HG02943 (cell line): ENCODE results near the gene MAPKAPK2.

Experiments used
- ATAC-seq: cut with Tn5 transposase; IDR thresholded peaks from one replicate; pipeline ENCODE4 v1.9.1; 2021; ENCODE audit warnings: mild to moderate bottlenecking, low read depth, moderate library complexity; ENCODE audit not compliant: unreplicated experiment

Gene MAPKAPK2

GRCh38 chr1:206716870-206717673, 32.4 kb downstream of the MAPKAPK2 start:
- ATAC-seq = peak; percentile 62

GRCh38 chr1:206717674-206717989, 32.9 kb downstream of the MAPKAPK2 start:
- ATAC-seq = no peak

DNA sequence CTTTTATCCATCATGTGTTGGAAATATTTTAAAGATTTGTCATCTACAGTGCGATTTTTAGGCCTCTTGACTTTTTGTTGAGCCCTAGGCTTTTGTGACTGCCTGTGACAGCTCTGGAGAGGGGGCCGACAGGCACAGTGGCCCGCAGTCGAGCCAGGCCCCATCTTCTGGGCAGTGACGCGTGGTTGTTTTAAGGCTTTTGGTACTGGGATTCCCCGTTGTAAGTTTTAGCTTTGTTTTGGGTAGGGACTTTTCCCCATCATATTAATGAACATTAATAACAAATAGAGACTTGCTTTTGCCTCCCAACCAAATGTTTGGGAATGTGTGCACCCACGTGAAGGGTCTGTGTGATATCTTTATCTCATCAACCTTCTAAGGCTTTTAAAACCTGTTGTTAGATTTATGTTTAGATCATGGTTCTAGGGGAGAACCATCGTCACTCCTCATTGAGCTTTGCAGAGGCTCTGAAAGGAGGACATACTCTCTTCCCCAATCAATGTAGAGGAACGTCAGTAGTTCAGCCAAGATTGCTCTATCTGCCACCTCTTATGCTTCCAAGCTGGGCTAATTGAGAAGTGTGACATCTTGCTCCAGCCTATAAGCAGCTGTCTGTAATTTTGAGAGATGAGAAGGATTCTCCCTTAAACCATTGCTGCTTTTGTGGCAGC, 34.6 kb downstream of the MAPKAPK2 start:
- ATAC-seq = no peak

DNA sequence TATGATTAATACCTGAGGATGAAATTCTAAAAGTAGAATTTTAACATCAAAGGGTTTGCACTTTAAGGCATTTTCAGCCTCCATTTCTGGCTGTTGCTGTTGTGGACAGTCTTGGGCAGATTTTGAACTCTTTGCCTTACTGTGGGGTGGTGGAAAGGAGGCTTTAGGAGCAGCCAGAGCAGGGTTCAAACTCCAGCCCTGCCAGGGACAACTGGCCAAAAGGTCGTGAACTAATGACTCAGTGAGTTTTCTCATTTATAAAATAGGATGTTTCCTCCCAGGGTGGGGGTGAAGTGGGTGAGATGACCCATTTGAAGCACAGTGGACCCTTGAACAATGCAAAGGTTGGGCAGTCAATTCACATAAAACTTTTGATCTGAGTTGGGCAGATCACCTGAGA, 36.7 kb downstream of the MAPKAPK2 start:
- no peak for ATAC-seq

DNA sequence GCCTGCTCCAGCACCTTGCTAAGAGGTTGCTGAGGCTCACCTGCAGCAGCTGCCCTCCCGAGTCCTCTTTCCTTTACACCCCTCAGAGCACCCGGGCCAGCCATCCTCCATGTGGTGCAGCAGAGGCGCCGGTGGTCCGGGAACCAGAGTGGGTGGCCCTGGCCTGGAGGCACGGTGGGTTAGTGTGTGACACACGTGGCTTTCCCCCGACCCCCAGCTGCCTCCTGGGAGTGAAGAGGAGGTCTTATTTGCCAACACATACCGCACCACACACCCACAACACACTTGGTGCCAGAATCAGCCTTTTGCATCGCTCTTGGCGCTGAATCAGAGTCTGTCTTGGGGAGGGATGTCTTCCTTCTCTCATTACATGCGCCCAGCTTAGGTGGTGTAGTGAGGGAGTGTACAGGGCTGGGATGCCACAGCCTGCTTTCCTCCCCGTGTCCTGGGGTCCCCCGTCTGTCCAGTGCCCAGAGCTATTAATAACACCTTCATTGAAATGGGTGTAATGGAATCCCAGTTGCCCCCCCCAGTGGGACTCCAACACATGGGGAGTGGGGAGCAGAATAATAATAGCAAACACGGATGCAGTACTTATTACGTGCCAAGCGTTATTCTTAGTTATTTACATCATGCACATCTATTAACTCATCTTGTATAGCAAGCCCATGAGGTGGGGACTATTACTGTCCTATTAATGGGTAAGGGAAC, 38.2 kb downstream of the MAPKAPK2 start:
- ATAC-seq = no peak

- no peak for ATAC-seq
Measured at GRCh38 chr1:206723462-206723804, 38.7 kb downstream of the MAPKAPK2 start.

DNA sequence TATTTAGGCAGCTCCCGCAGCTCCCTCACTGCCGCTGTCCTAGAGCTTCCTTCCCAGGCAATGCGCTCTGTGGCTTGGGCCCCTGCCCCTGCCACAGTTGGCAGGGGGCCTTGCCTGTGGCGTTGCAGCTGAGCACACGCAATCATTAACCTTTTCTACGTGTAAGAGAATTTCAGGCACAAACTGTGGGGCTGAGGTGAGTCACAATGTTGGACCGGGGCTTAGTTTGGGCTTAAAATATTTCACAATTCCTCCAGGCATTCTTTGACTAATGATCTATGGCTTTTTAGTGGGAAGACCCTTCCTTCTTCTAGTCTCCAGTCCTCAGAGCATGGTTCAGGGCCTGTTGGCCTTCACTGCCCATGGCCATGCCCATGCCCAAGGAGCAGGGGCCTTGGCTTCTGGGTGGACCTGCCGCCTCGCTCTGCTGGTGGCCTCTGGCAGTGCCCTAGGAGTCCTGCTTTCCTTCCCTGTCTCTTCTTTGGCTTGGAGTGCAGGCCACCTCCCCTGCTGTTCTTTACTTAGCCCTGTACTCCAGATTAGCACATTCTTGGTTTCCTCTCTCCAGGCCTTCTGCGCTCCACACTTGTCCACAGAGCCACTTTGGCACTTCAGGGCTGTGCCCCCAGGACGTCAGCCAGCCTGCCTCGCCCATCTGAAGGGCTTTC, 39.2 kb downstream of the MAPKAPK2 start:
- no peak for ATAC-seq

GRCh38 chr1:206725109-206725963, 40.6 kb downstream of the MAPKAPK2 start:
- no peak for ATAC-seq

- no peak for ATAC-seq
Measured at GRCh38 chr1:206727981-206728696, 43.4 kb downstream of the MAPKAPK2 start.

DNA sequence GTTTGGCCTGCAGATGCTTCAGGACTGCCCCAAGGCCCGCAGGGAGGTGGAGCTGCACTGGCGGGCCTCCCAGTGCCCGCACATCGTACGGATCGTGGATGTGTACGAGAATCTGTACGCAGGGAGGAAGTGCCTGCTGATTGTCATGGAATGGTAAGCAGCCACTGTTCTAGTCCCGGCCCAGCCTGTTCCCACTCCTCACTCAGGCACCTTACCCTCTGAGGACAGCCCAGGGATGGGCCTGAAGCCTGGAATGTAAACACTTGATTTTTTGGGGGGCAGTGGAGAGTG, 43.9 kb downstream of the MAPKAPK2 start:
- no peak for ATAC-seq

- ATAC-seq = no peak
Measured at GRCh38 chr1:206729050-206729449, 44.3 kb downstream of the MAPKAPK2 start.

DNA sequence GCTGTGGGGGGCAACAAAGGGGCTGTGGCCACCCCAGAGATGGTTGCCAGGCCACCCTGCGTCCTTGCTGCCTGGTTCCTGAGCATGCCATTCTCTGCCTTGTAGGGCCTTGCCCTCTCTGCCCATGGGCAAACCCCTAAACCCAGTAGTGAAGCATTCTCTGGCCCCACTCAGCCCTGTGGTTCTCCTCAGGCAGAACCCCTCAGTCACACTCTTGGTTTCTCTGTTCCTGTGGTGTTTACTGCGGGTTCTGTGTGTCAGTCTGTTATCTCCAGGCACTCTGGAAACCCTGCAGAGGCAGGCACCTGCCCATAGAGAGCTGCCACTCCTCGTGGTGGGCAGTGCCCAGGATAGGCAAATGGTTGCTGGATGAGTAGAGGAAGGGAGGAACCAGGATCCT, 44.8 kb downstream of the MAPKAPK2 start:
- no peak for ATAC-seq

GRCh38 chr1:206732508-206732907, 47.8 kb downstream of the MAPKAPK2 start:
- no peak for ATAC-seq

DNA sequence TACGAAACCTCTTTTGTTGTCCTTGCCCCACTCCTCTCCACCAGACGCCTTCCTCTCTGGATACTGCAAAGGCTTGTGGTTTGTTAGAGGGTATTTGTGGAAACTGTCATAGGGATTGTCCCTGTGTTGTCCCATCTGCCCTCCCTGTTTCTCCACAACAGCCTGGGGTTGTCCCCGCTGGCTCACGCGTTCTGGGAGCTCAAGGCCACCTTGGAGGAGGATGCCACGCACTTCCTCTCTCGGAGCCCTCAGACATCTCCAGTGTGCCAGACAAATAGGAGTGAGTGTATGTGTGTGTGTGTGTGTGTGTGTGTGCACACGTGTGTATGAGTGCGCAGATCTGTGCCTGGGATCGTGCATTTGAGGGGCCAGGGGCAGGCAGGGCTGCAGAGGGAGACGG, 48.3 kb downstream of the MAPKAPK2 start:
- ATAC-seq = no peak

DNA sequence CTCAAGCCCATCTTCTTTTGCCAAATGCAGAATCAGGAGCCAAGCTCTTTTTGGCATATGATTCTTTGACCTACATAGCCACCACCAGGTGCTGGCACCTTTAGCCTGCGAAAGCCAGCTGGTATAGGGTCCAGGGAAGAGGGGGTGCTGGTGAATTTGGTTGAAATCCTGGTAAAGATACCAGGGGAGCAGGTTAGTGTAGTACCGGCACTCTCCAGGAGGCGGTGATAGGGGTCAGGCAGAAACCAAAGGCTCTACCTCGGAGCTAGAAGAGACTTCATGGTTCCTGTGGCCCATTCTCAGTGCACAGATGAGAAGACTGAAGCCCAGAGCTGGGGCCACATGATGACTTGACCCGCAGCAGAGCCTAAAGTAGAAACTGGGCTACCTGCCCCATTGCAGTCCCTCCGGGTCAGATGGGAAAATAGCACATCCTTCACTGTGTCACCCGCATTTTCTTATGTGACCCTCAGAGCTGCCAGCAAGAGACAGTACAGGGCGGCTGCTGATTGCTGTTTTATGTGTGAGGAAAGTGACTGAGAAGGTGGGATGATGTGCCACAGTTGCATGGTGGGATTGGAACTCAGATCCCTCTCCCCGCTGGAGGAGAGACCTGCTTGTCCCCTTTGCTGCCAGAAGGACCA, 49.9 kb downstream of the MAPKAPK2 start:
- ATAC-seq = no peak

DNA sequence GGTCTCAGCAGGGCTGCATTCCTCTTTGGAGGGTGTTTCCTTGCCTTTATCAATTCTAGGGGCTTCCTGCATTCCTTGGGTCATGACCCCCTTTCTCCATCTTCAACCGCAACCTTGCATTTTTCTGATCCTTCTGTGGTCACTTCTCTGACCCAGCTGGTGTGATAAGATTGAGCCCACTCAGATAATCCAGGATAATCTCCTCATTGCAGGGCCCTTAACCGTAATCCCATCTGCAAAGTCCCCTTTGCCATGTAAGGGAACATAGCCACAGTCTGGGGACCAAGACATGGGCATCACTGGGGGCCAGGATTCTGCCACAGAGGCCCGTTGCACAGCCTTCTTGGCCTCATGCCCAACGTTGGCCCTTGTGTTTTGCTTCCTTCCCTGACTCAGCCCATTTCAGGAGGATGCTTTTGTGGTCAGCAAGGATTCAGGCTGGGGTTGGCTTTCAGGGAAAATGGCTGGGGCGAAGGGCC, 50.9 kb downstream of the MAPKAPK2 start:
- ATAC-seq = no peak

- no peak for ATAC-seq
Measured at GRCh38 chr1:206736878-206737728, 52.4 kb downstream of the MAPKAPK2 start.

- no peak for ATAC-seq
Measured at GRCh38 chr1:206737729-206738201, 53.1 kb downstream of the MAPKAPK2 start.
